Frontal cortex (tissue), 4 donors: Measurements from ENCODE around the gene CTTN. TPM values are rescaled to one million over a fixed set of nuclear protein-coding genes. Genes with fewer than 3 reads are reported as not detected.

Experiments
- DNase-seq, 2 donors: peaks; one replicate each; pipeline ENCODE4 v3.0.0; 2012; ENCODE audit warnings: low spot score in 2 of 2
- FAIRE-seq: peaks from 2 replicates; lab custom pipeline; 2012; peaks lifted over from hg19 to GRCh38; lab: Jason Lieb, UNC
- total RNA-seq: library from RNA; depleted of rRNA; stranded (reverse); fragments of >200 nt; gene quantifications from one replicate; pipeline ENCODE4 v1.2.3, GENCODE V29; 2014
- donor health status: control.
- donor health status: control.
- donor health status: control.

The CTTN gene
- total RNA-seq, 1 donor from 2014 or later, result 91.7 TPM

- FAIRE-seq (no peak), DNase-seq (no peak)
Observed at GRCh38 chr11:70485326-70486025, 87.1 kb downstream of the CTTN start.

GRCh38 chr11:70486026-70486415 is 87.7 kb downstream of the CTTN start:
- DNase-seq (no peak), FAIRE-seq (no peak)

Other genes with a start within 250 kb of the CTTN start
- gene FADD, start 195.2 kb upstream of the CTTN start, total RNA-seq, result 20.0 TPM
- 37.9 TPM for gene PPFIA1, start 127.8 kb upstream of the CTTN start, total RNA-seq